ENCODE measurements around the gene P2RX5. TPM values are rescaled to one million over a fixed set of nuclear protein-coding genes. Genes with fewer than 3 reads are reported as not detected.

Gene P2RX5
- total and polyA plus RNA-seq, 2 experiments from 2014 or later: 0.09 to 0.46 TPM

DNA sequence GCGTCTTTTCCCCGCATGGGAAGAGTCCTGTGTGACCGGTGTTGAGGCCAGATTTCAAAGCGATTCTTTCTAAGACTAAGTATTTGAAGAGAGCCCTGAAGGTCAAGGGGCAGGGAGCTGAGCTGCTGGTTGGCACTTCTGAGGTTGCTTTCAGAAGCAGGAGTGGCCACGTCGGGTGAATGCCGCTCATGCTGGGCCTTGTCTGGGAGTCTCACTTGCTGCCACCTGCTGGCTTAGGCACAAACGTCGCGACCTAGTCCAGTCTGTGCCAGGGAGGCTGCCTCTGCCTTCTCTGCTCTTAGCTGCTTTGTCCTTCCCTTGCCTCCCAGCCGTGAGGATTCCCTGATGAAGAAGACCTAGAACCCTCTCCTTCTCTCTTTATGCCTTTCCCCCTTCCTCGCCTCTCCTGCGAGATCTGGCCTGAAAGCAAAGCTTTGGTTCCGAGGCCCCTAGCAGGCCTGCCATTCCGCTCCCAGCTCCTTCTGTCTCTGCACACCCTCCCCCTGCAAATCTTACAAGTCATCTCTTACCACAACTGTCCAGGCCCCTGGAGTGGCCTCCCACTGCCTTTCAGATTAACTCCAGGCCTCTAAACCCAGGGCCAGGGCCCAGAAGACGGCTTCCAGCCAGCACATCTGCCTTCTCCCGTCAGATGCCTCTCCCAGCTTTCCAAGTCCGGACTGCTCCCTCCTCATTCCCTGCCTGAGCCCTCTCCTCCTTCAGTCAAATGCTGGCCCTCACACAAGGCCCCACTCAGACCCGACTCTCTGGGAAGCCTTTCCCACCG, 48.0 kb downstream of the P2RX5 start:
- no peaks in the 10 kb centered on the region for H3K4me1 ChIP-seq (ENCODE audit: low read depth)
- H3K36me3 ChIP-seq: peaks cover 3% of the 10 kb centered on the region
- H3K27me3 ChIP-seq: no peaks in the 10 kb centered on the region
- peak overlapping the region; percentile 57 for H3K27ac ChIP-seq
- H3K4me3 ChIP-seq: no peak overlapping the region
- no peaks in the 10 kb centered on the region for H3K9me3 ChIP-seq (ENCODE audit: low read depth)
- peak; percentile 71 to 82 for DNase-seq (ENCODE audit: low read depth in 1 of 2, low spot score in 1 of 2)
- TF ChIP-seq, protein P1, sequence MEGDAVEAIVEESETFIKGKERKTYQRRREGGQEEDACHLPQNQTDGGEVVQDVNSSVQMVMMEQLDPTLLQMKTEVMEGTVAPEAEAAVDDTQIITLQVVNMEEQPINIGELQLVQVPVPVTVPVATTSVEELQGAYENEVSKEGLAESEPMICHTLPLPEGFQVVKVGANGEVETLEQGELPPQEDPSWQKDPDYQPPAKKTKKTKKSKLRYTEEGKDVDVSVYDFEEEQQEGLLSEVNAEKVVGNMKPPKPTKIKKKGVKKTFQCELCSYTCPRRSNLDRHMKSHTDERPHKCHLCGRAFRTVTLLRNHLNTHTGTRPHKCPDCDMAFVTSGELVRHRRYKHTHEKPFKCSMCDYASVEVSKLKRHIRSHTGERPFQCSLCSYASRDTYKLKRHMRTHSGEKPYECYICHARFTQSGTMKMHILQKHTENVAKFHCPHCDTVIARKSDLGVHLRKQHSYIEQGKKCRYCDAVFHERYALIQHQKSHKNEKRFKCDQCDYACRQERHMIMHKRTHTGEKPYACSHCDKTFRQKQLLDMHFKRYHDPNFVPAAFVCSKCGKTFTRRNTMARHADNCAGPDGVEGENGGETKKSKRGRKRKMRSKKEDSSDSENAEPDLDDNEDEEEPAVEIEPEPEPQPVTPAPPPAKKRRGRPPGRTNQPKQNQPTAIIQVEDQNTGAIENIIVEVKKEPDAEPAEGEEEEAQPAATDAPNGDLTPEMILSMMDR (IDR thresholded peaks at IDR 0.05; ENCODE audit: low read depth, low read length): peak; percentile 58

DNA sequence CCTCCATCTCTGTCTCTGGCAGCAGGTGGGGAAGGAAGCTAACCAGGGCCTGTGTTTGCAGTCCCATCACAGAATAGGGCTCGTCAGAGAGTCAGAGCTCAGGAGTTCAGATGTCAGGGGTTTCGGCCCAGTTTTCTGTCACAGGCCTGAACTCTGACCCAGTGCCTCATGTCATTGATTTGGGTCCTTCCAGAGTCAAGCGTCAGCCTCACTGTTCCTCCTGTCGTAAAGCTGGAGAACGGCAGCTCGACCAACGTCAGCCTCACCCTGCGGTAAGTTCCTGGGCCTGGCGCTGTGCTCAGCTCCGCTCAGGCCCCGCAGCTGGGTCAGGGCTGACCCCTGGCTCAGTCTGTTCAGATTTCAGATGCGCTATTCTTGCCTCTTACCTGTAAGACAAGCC, 48.7 kb downstream of the P2RX5 start:
- no peaks in the 10 kb centered on the region for H3K4me1 ChIP-seq (ENCODE audit: low read depth)
- peak overlapping the region; percentile 57 for H3K27ac ChIP-seq
- DNase-seq (ENCODE audit: low read depth in 1 of 2, low spot score in 1 of 2): no peak
- H3K9me3 ChIP-seq (ENCODE audit: low read depth): no peaks in the 10 kb centered on the region
- TF ChIP-seq, protein P1 (IDR thresholded peaks at IDR 0.05; ENCODE audit: low read depth, low read length): no peak
- no peak overlapping the region for H3K4me3 ChIP-seq
- H3K27me3 ChIP-seq: no peaks in the 10 kb centered on the region
- H3K36me3 ChIP-seq: peaks cover 3% of the 10 kb centered on the region

DNA sequence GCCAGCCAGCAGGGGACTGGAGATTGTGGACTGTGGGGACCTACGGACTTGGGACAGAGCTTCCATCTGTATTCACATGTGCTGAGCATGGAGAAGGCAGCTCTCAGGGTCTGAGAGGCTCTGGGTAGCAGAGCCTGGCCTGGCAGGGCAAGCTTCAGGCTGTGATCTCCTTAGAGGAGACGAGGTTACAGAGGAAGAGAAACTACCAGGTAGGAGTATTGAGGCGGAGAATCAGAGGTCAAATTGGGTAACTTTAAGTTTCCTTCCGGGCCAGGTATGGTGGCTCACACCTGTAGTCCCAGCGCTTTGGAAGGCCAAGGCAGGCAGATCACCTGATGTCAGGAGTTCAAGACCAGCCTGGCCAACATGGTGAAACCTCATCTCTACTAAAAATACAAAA, 50.6 kb downstream of the P2RX5 start:
- TF ChIP-seq, protein P1 (IDR thresholded peaks at IDR 0.05; ENCODE audit: low read depth, low read length): no peak
- no peaks in the 10 kb centered on the region for H3K27me3 ChIP-seq
- no peak overlapping the region for H3K27ac ChIP-seq
- H3K4me1 ChIP-seq (ENCODE audit: low read depth): peaks cover 12% of the 10 kb centered on the region
- no peak for DNase-seq (ENCODE audit: low read depth in 1 of 2, low spot score in 1 of 2)
- no peaks in the 10 kb centered on the region for H3K9me3 ChIP-seq (ENCODE audit: low read depth)
- H3K36me3 ChIP-seq: peaks cover 3% of the 10 kb centered on the region
- H3K4me3 ChIP-seq: no peak overlapping the region

DNA sequence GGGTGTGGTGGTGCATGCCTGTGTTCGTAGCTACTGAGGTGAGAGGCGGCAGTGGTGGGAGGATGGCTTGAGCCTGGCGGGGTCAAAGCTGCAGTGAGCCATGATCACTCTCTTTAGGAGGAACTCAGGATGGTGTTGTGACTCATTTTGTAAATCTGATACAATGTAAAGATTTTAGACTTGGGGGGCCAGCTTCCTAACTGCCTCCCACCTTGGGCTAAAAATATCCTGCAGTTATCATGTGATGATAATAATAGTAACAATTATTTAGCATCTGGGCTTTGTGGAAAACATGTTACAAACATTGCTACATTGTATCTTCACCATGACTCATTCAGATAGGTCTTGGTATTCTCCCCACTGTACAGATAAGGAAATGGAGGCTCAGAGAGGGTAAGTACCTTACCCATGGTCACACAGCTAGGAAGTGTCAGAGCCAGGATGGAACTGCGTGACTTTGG, 52.0 kb downstream of the P2RX5 start:
- H3K27me3 ChIP-seq: no peaks in the 10 kb centered on the region
- no peak overlapping the region for H3K4me3 ChIP-seq
- peaks cover 20% of the 10 kb centered on the region for H3K4me1 ChIP-seq (ENCODE audit: low read depth)
- TF ChIP-seq, protein P1 (IDR thresholded peaks at IDR 0.05; ENCODE audit: low read depth, low read length): no peak
- H3K36me3 ChIP-seq: peaks cover 3% of the 10 kb centered on the region
- H3K27ac ChIP-seq: no peak overlapping the region
- DNase-seq (ENCODE audit: low read depth in 1 of 2, low spot score in 1 of 2): no peak
- no peaks in the 10 kb centered on the region for H3K9me3 ChIP-seq (ENCODE audit: low read depth)

DNA sequence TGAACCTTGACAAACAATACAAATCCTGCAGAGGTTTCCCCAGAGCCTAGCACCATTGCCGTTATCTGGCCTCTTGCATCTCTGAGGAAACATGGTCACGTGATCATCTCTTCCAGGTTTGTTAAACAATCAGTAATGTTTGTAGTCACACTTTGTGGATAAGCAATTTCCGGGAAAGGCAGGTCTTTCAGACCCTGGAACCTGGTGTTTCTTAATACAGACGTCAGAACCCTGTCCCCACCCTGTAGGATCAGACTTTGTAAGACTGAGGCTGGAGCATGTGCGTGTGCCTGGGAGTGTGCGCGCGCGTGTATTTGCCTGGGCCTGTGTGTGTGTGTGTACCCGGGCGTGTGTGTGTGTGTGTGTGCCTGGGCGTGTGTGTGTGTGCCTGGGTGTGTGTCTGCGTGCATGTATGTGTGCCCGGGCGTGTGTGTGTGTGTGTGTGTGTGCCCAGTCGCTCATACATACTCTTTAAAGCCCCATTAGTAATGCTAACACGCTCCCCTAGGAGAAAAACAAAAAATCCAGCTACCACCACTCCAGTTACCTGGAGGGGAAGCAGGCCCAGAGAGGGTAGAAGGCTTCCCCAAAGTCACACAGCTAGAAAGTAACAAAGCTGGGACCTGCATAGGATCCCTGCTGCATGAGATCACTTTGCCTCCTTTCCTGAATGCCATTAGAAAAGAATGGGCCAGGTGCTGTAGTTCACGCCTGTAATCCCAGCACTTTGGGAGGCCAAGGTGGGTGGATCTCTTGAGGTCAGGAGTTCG, 54.1 kb downstream of the P2RX5 start:
- H3K36me3 ChIP-seq: peaks cover 3% of the 10 kb centered on the region

More for the DNA sequence above, 54.1 kb downstream of the P2RX5 start:
- TF ChIP-seq, protein P1 (IDR thresholded peaks at IDR 0.05; ENCODE audit: low read depth, low read length): no peak
- peak in 1 of 2 donors; percentile 57 for DNase-seq (ENCODE audit: low read depth in 1 of 2, low spot score in 1 of 2)
- no peaks in the 10 kb centered on the region for H3K9me3 ChIP-seq (ENCODE audit: low read depth)
- no peaks in the 10 kb centered on the region for H3K27me3 ChIP-seq
- no peak overlapping the region for H3K4me3 ChIP-seq
- peak overlapping the region; percentile 84 for H3K27ac ChIP-seq
- H3K4me1 ChIP-seq (ENCODE audit: low read depth): peaks cover 20% of the 10 kb centered on the region

Data from cardiac muscle cell (in vitro differentiated cells and primary cell).